Spleen (tissue), 7 donors: ENCODE data around the gene NPY.

Experiments
- CTCF ChIP-seq, 11 experiments: fragments of 200-600 bp in 7 of 11; fragments of 450-650 bp in 4 of 11; sonication (generic) in 4 of 11; IDR thresholded peaks in 8 of 11; conservative IDR thresholded peaks in 3 of 11; 1 replicate in 7 of 11; 2 replicates in 4 of 11; pipeline versions ENCODE4 v1.4.0 to v1.8.0; 2016 to 2021; ENCODE audit warnings: antibody characterized with exemption in 11 of 11, inconsistent platforms in 4 of 11, mild to moderate bottlenecking in 1 of 11
- POLR2AphosphoS5 ChIP-seq, 3 donors: sonication (generic); formaldehyde crosslinking; IDR thresholded peaks; one replicate each; pipeline ENCODE4 v1.5.1; 2017; ENCODE audit warnings: antibody characterized with exemption in 3 of 3
- donor health status: DM: no; HTN: no; CAD: no; lungs with moderate emphysema.
- donor health status: DM: no; HTN: no; CAD: no.
- donor health status: DM: no; HTN: no; CAD: no.

- TF ChIP-seq POLR2AphosphoS5 (IDR thresholded peaks at IDR 0.05) (no peak), CTCF (IDR thresholded peaks at IDR 0.05 in 8 of 11, conservative IDR thresholded peaks at IDR 0.05 in 3 of 11) (no peak)
Observed at GRCh38 chr7:24337180-24337579, 53.2 kb downstream of the NPY start.
